HepG2 (cell line): ENCODE data around the gene STYXL2. TPM values are rescaled to one million over a fixed set of nuclear protein-coding genes. Genes with fewer than 3 reads are reported as not detected.

Experiments used
- ELF1 ChIP-seq: sonication (generic); formaldehyde crosslinking; IDR thresholded peaks from 2 replicates; pipeline ENCODE4 v1.4.0; 2020; ENCODE audit warnings: missing genetic modification reagents
- HDAC6 ChIP-seq: fragments of 200-600 bp; sonication (generic); IDR thresholded peaks from 2 replicates; pipeline ENCODE4 v1.7.0; 2017; ENCODE audit warnings: mild to moderate bottlenecking, antibody characterized with exemption, low read length, low read depth
- ZBTB44 ChIP-seq: sonication (generic); formaldehyde crosslinking; IDR thresholded peaks from 2 replicates; pipeline ENCODE4 v1.4.0; 2020; ENCODE audit warnings: missing genetic modification reagents
- ZFX ChIP-seq: sonication (generic); formaldehyde crosslinking; IDR thresholded peaks from 2 replicates; pipeline ENCODE4 v1.4.0; 2020; ENCODE audit warnings: mild to moderate bottlenecking, low read depth, missing genetic modification reagents, moderate library complexity
- ZNF646 ChIP-seq: sonication (generic); formaldehyde crosslinking; IDR thresholded peaks from 2 replicates; pipeline ENCODE4 v1.9.0; 2021; ENCODE audit warnings: mild to moderate bottlenecking, missing genetic modification reagents
- polyA plus RNA-seq, 8 experiments: library from polyadenylated mRNA; depleted of rRNA in 3 of 8; stranded (reverse) in 7 of 8; unstranded in 1 of 8; fragments of >200 nt; fragmentation: Illumina TruSeq in 4 of 8; extraction: Trizol in 4 of 8; gene quantifications; 2 replicates each; pipeline versions ENCODE4 v1.2.1 to v1.2.3, GENCODE V29; 2011 to 2016; ENCODE audit warnings: low read depth in 4 of 8, missing spikeins in 1 of 8, mixed read lengths in 1 of 8; ENCODE audit not compliant: insufficient read depth in 1 of 8
- total RNA-seq, 5 experiments: library from RNA; depleted of rRNA; stranded (reverse); fragments of >200 nt; fragmentation: Illumina TruSeq; extraction: Trizol; gene quantifications; 2 replicates each; pipeline ENCODE4 v1.2.3, GENCODE V29; 2016; ENCODE audit warnings: low read depth in 1 of 5

Gene STYXL2
- total and polyA plus RNA-seq, 2 of the 13 experiments (the other 11 are each of a cell fraction or from before 2014, with no cell fraction given) = not detected

GRCh38 chr1:167117225-167117624 lies 23.4 kb downstream of the STYXL2 start (continued):
- TF ChIP-seq ZBTB44 (CRISPR knock-in tag) = no peak
- no peak for TF ChIP-seq HDAC6
- no peak for TF ChIP-seq ELF1 (CRISPR knock-in tag)
- no peak for TF ChIP-seq ZNF646 (CRISPR knock-in tag)
- TF ChIP-seq ZFX (CRISPR knock-in tag) = no peak
- TF ChIP-seq, all 625 proteins: peak for 0
